Epithelial cell of esophagus (primary cell): Measurements from ENCODE around the gene SUMO3.

ENCODE experiments used
- DNase-seq: peaks from one replicate; pipeline ENCODE4 v3.0.0; 2010; ENCODE audit warnings: low read depth
- H3K4me3 ChIP-seq: 2 replicates; pipeline ENCODE4 v1.5.1; 2011; ENCODE audit warnings: mild to moderate bottlenecking, low read length, control low read depth
- CTCF ChIP-seq: IDR thresholded peaks from 2 replicates; pipeline ENCODE4 v1.5.1; 2011; ENCODE audit warnings: low read depth, mild to moderate bottlenecking, low read length, control low read depth, inconsistent platforms; ENCODE audit not compliant: insufficient read depth; ENCODE audit errors: missing control alignments

The SUMO3 gene

GRCh38 chr21:44828362-44829056, 10.6 kb upstream of the SUMO3 start:
- H3K4me3 ChIP-seq: no peak overlapping the region
- TF ChIP-seq CTCF: no peak
- no peak for DNase-seq

GRCh38 chr21:44823179-44823660, 5.4 kb upstream of the SUMO3 start:
- H3K4me3 ChIP-seq: no peak overlapping the region
- no peak for TF ChIP-seq CTCF
- no peak for DNase-seq

GRCh38 chr21:44822484-44823178, 4.8 kb upstream of the SUMO3 start:
- no peak overlapping the region for H3K4me3 ChIP-seq
- no peak for TF ChIP-seq CTCF
- DNase-seq: no peak

GRCh38 chr21:44820851-44821250, 3.0 kb upstream of the SUMO3 start:
- H3K4me3 ChIP-seq: no peak overlapping the region
- peak; percentile 40 for DNase-seq
- TF ChIP-seq CTCF: no peak

- no peak for DNase-seq
- no peak for TF ChIP-seq CTCF
- no peak overlapping the region for H3K4me3 ChIP-seq
These were observed 1.7 kb upstream of the SUMO3 start for GRCh38 chr21:44819283-44820243.

- no peak for TF ChIP-seq CTCF
- DNase-seq: no peak
- peak overlapping the region; percentile 42 for H3K4me3 ChIP-seq
These were observed 764 bp upstream of the SUMO3 start for GRCh38 chr21:44818640-44819011.
